H1 (cell line): Measurements from ENCODE around the gene GHRL. TPM values are rescaled to one million over a fixed set of nuclear protein-coding genes. Genes with fewer than 3 reads are reported as not detected.

Experiments
- CTCF ChIA-PET: fragments of 300-600 bp; sonication (Branson Sonifier 250); formaldehyde crosslinking; loops from one replicate; lab custom pipeline; 2021; ENCODE audit not compliant: partially characterized antibody; lab: Charles Lee
- POLR2A ChIA-PET: fragments of 300-600 bp; sonication (Branson Sonifier 250); formaldehyde crosslinking; loops from one replicate; lab custom pipeline; 2021; ENCODE audit warnings: inconsistent platforms; ENCODE audit not compliant: partially characterized antibody; lab: Charles Lee
- DNase-seq, 2 experiments: peaks; one replicate each; pipeline versions ENCODE4 v3.0.0 to v3.0.0-alpha.2; 2010 to 2022; ENCODE audit warnings: low spot score in 2 of 2, low read depth in 1 of 2, mixed read lengths in 1 of 2
- FAIRE-seq: peaks from 2 replicates; lab custom pipeline; 2011; peaks lifted over from hg19 to GRCh38; lab: Jason Lieb, UNC
- H2AFZ ChIP-seq: 2 replicates; pipeline ENCODE4 v1.8.1; 2012; ENCODE audit warnings: low read length, inconsistent platforms
- H2AK5ac ChIP-seq: 2 replicates; pipeline ENCODE4 v1.6.1; 2013; ENCODE audit warnings: low read depth, low read length
- H2BK120ac ChIP-seq: replicated peaks from 2 replicates; pipeline ENCODE3; 2013; ENCODE audit warnings: low read depth, low read length, inconsistent platforms
- H2BK12ac ChIP-seq: 2 replicates; pipeline ENCODE4 v1.6.1; 2013; ENCODE audit warnings: low read depth, low read length
- H2BK15ac ChIP-seq: 2 replicates; pipeline ENCODE4 v1.6.1; 2013; ENCODE audit warnings: low read length
- H2BK20ac ChIP-seq: 2 replicates; pipeline ENCODE4 v1.6.1; 2013; ENCODE audit warnings: low read length
- H2BK5ac ChIP-seq: 2 replicates; pipeline ENCODE4 v1.6.1; 2013; ENCODE audit warnings: low read depth, low read length
- H3K14ac ChIP-seq: 2 replicates; pipeline ENCODE4 v1.6.1; 2013; ENCODE audit warnings: inconsistent platforms; ENCODE audit not compliant: insufficient read length
- H3K18ac ChIP-seq: 2 replicates; pipeline ENCODE4 v1.6.1; 2013; ENCODE audit warnings: low read length; ENCODE audit errors: extremely low read depth
- H3K23ac ChIP-seq: 2 replicates; pipeline ENCODE4 v1.6.1; 2013; ENCODE audit warnings: inconsistent platforms; ENCODE audit not compliant: insufficient read length
- H3K23me2 ChIP-seq: 2 replicates; pipeline ENCODE4 v1.6.1; 2013; ENCODE audit warnings: low read depth, low read length
- H3K27ac ChIP-seq: 2 replicates; pipeline ENCODE4 v1.6.1; 2011; ENCODE audit warnings: low read depth, low read length, inconsistent platforms
- H3K27me3 ChIP-seq, 4 experiments: replicated peaks in 1 of 4; 1 replicate in 1 of 4; 2 replicates in 3 of 4; pipeline versions ENCODE4 v1.6.1 to v1.8.1; 2011 to 2013; ENCODE audit warnings: low read length in 3 of 4, mild to moderate bottlenecking in 3 of 4, inconsistent platforms in 2 of 4, mixed read lengths in 2 of 4, moderate library complexity in 1 of 4; ENCODE audit not compliant: control insufficient read depth in 3 of 4, insufficient read depth in 3 of 4; ENCODE audit errors: extremely low read depth in 1 of 4
- H3K36me3 ChIP-seq, 4 experiments: 2 replicates each; pipeline versions ENCODE4 v1.6.1 to v1.8.1; 2011 to 2013; ENCODE audit warnings: mild to moderate bottlenecking in 4 of 4, low read length in 3 of 4, moderate library complexity in 2 of 4, control low read depth in 1 of 4, inconsistent platforms in 1 of 4; ENCODE audit not compliant: insufficient read depth in 4 of 4, control insufficient read depth in 2 of 4
- H3K4ac ChIP-seq: replicated peaks from 2 replicates; pipeline ENCODE3; 2013; ENCODE audit warnings: low read length, low read depth, mixed read lengths, inconsistent platforms; ENCODE audit not compliant: insufficient read length
- H3K4me1 ChIP-seq, 4 experiments: replicated peaks in 1 of 4; 1 replicate in 1 of 4; 2 replicates in 3 of 4; pipeline versions ENCODE4 v1.6.1 to v1.8.1; 2011 to 2013; ENCODE audit warnings: low read length in 3 of 4, inconsistent platforms in 2 of 4, mixed read lengths in 1 of 4; ENCODE audit not compliant: insufficient read depth in 4 of 4, control insufficient read depth in 3 of 4
- H3K4me2 ChIP-seq, 2 experiments: 2 replicates each; pipeline versions ENCODE4 v1.6.1 to v1.8.1; 2011 to 2013; ENCODE audit warnings: low read depth in 2 of 2, low read length in 2 of 2, control low read depth in 1 of 2, inconsistent platforms in 1 of 2, mild to moderate bottlenecking in 1 of 2; ENCODE audit not compliant: insufficient read depth in 1 of 2
- H3K4me3 ChIP-seq, 4 experiments: fragments of 200-600, 300-600 bp in 1 of 4; sonication (generic), shearing (Covaris generic), sonication (Bioruptor Twin) in 1 of 4; 2 replicates each; pipeline versions ENCODE4 v1.5.1 to v1.8.1; 2011 to 2016; ENCODE audit warnings: low read length in 4 of 4, low read depth in 3 of 4, control low read depth in 2 of 4, inconsistent platforms in 2 of 4, mild to moderate bottlenecking in 2 of 4, mixed read lengths in 1 of 4, moderate library complexity in 1 of 4; ENCODE audit not compliant: insufficient read depth in 2 of 4; ENCODE audit errors: extremely low read depth in 1 of 4
- H3K56ac ChIP-seq: replicated peaks from 2 replicates; pipeline ENCODE3; 2013; ENCODE audit warnings: low read depth, mild to moderate bottlenecking, mixed read lengths, low read length, inconsistent platforms; ENCODE audit not compliant: insufficient read length
- H3K79me1 ChIP-seq: 2 replicates; pipeline ENCODE4 v1.6.1; 2013; ENCODE audit warnings: low read depth, low read length, control low read depth
- H3K79me2 ChIP-seq, 2 experiments: 2 replicates each; pipeline versions ENCODE4 v1.6.1 to v1.8.1; 2012 to 2013; ENCODE audit warnings: low read length in 2 of 2, mild to moderate bottlenecking in 2 of 2, inconsistent platforms in 1 of 2; ENCODE audit not compliant: insufficient read depth in 2 of 2, control insufficient read depth in 1 of 2
- H3K9ac ChIP-seq, 4 experiments: replicated peaks in 1 of 4; 1 replicate in 1 of 4; 2 replicates in 3 of 4; pipeline versions ENCODE4 v1.6.1 to v1.8.1; 2011 to 2013; ENCODE audit warnings: low read depth in 3 of 4, low read length in 3 of 4, control low read depth in 2 of 4, mild to moderate bottlenecking in 2 of 4, moderate library complexity in 2 of 4, inconsistent platforms in 1 of 4; ENCODE audit errors: extremely low read depth in 1 of 4
- H3K9me3 ChIP-seq, 2 experiments: 2 replicates each; pipeline versions ENCODE4 v1.6.1 to v1.8.1; 2012 to 2013; ENCODE audit warnings: mild to moderate bottlenecking in 2 of 2, moderate library complexity in 2 of 2, control low read depth in 1 of 2, inconsistent platforms in 1 of 2, low read depth in 1 of 2, low read length in 1 of 2, mixed read lengths in 1 of 2; ENCODE audit not compliant: insufficient read depth in 2 of 2
- H4K20me1 ChIP-seq, 2 experiments: replicated peaks in 1 of 2; 2 replicates each; pipeline versions ENCODE3 to v1.8.1; 2011 to 2013; ENCODE audit warnings: inconsistent platforms in 2 of 2, low read length in 2 of 2, mild to moderate bottlenecking in 1 of 2; ENCODE audit not compliant: insufficient read depth in 2 of 2, control insufficient read depth in 1 of 2
- H4K5ac ChIP-seq: 2 replicates; pipeline ENCODE4 v1.6.1; 2013; ENCODE audit warnings: low read length, low read depth, mixed read lengths, inconsistent platforms; ENCODE audit not compliant: insufficient read length
- H4K8ac ChIP-seq: 2 replicates; pipeline ENCODE4 v1.8.0; 2013; ENCODE audit warnings: mild to moderate bottlenecking, moderate library complexity, low read length, inconsistent platforms; ENCODE audit not compliant: insufficient read depth; ENCODE audit errors: extremely low read depth
- H4K91ac ChIP-seq: replicated peaks from 2 replicates; pipeline ENCODE3; 2013; ENCODE audit warnings: low read length, mixed read lengths, inconsistent platforms; ENCODE audit not compliant: insufficient read length
- ATF2 ChIP-seq: IDR thresholded peaks from 2 replicates; pipeline ENCODE4 v1.6.1; 2012; ENCODE audit warnings: low read length, inconsistent platforms
- BRCA1 ChIP-seq: IDR thresholded peaks from 2 replicates; pipeline ENCODE4 v1.6.1; 2012; ENCODE audit warnings: low read depth, low read length, improper control_type of control experiment
- GABPA ChIP-seq: IDR thresholded peaks from 2 replicates; pipeline ENCODE4 v1.6.1; 2011; ENCODE audit warnings: mild to moderate bottlenecking, low read length, moderate library complexity, borderline replicate concordance; ENCODE audit not compliant: insufficient read depth
- HDAC6 ChIP-seq: IDR thresholded peaks from one replicate; pipeline ENCODE4 v1.7.1; 2012; ENCODE audit warnings: low read depth, mild to moderate bottlenecking, inconsistent platforms, low read length, moderate library complexity
- POU5F1 ChIP-seq: IDR thresholded peaks from 2 replicates; pipeline ENCODE4 v1.6.1; 2011; ENCODE audit warnings: low read depth, mild to moderate bottlenecking, low read length, moderate library complexity
- RFX5 ChIP-seq: IDR thresholded peaks from 2 replicates; pipeline ENCODE4 v1.6.1; 2011; ENCODE audit warnings: low read depth, low read length, improper control_type of control experiment, borderline replicate concordance
- SIRT6 ChIP-seq: IDR thresholded peaks from one replicate; pipeline ENCODE4 v1.7.1; 2012; ENCODE audit warnings: low read length, inconsistent platforms
- TBP ChIP-seq: IDR thresholded peaks from 2 replicates; pipeline ENCODE4 v1.6.1; 2011; ENCODE audit warnings: low read depth, low read length, improper control_type of control experiment
- WGBS, 2 experiments: shearing (Covaris generic) in 1 of 2; methylation state at CpG; one replicate each; pipeline versions ENCODE4 v1.1.6 to v1.1.7; 2013 to 2015; ENCODE audit warnings: low lambda C conversion rate in 2 of 2, mixed read lengths in 2 of 2, inconsistent platforms in 1 of 2, low coverage in 1 of 2, missing lambda C conversion rate in 1 of 2; ENCODE audit not compliant: insufficient replicate concordance in 2 of 2, insufficient coverage in 1 of 2, insufficient read length in 1 of 2; ENCODE audit errors: extremely low coverage in 1 of 2, missing lambda C conversion rate in 1 of 2; 5-methylcytosine and 5-hydroxymethylcytosine counted together
- polyA plus RNA-seq, 7 experiments: library from polyadenylated mRNA; depleted of rRNA in 3 of 7; stranded (reverse) in 5 of 7; unstranded in 2 of 7; fragments of >200 nt in 5 of 7; fragments of 200-250 nt in 2 of 7; gene quantifications; 1 replicate in 5 of 7; 2 replicates in 1 of 7; 4 replicates in 1 of 7; pipeline versions ENCODE4 v1.2.1 to v1.2.3, GENCODE V29; 2011 to 2013; ENCODE audit warnings: missing spikeins in 2 of 7, mixed read lengths in 2 of 7
- total RNA-seq: library from RNA; stranded (reverse); fragmentation: NEBNext Ultra II Directional; extraction: Animal tissue kit (Norgen Biotek cat#: 25700); gene quantifications from 2 replicates; pipeline ENCODE4 v1.2.1, GENCODE V29; 2021
- TF ChIP-seq, protein P1 (sequence below), 3 experiments: IDR thresholded peaks; 1 replicate in 2 of 3; 2 replicates in 1 of 3; pipeline versions ENCODE4 v1.5.1 to v1.6.1; 2011; ENCODE audit warnings: low read length in 3 of 3, mild to moderate bottlenecking in 3 of 3, inconsistent platforms in 2 of 3, low read depth in 1 of 3, moderate library complexity in 1 of 3; ENCODE audit not compliant: insufficient read depth in 1 of 3; ENCODE audit errors: control extremely low read depth in 1 of 3

The GHRL gene
- total and polyA plus RNA-seq, 2 of the 8 experiments (the other 6 are each of a cell fraction or from before 2014, with no cell fraction given): 0.32 to 0.35 TPM

DNA sequence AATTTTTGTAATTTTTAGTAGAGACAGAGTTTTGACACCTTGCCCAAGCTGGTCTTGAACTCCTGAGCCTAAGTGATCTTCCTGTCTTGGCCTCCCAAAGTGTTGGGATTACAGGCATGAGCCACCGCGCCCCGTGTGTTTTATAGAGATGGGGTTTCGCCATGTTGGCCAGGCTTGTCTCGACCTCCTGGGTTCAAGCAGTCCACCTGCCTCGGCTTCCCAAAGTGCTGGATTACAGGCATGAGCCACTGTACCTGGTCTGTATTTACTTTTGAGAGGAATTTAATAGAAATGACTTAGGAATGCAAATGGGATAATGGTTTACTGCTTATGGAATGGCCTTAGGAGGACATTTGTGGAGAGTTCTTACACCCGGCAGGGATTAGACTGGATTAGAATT lies 33.7 kb downstream of the GHRL start:
- Histone ChIP-seq H3K4ac (no peak overlapping the region), H3K9me3 (no peaks in the 10 kb centered on the region), H3K56ac (no peak overlapping the region), H3K27ac (no peak overlapping the region), H2BK15ac (no peak overlapping the region), H3K4me1 (no peaks in the 10 kb centered on the region; a peak in 2 of 7 replicates), H4K8ac (no peak overlapping the region), H3K4me3 (no peak overlapping the region), H3K79me2 (peaks cover 0 to 20% of the 10 kb centered on the region in 2 experiments; a peak in 2 of 4 replicates), H4K5ac (no peak overlapping the region), H3K23ac (no peak overlapping the region), H3K27me3 (no peaks in the 10 kb centered on the region), H3K23me2 (no peaks in the 10 kb centered on the region), H2BK5ac (no peak overlapping the region), H3K4me2 (no peak overlapping the region), H3K9ac (no peak overlapping the region), H4K91ac (no peak overlapping the region), H3K14ac (no peak overlapping the region), H2BK12ac (no peak overlapping the region), H2BK120ac (no peak overlapping the region), H2AK5ac (no peak overlapping the region), H3K79me1 (peaks cover 12% of the 10 kb centered on the region), H2BK20ac (no peak overlapping the region), H3K36me3 (peaks cover 3 to 34% (median 13%) of the 10 kb centered on the region in 4 experiments; a peak in 7 of 8 replicates), H4K20me1 (peaks cover 0 to 4% of the 10 kb centered on the region in 2 experiments), H2AFZ (no peak overlapping the region), H3K18ac (no peak overlapping the region)
- FAIRE-seq (no peak), DNase-seq (no peak)
- POLR2A ChIA-PET: no interaction called here
- no peak for TF ChIP-seq ATF2
- TF ChIP-seq BRCA1: no peak
- no peak for TF ChIP-seq GABPA
- no peak for TF ChIP-seq RFX5
- no peak for TF ChIP-seq SIRT6
- no peak for TF ChIP-seq HDAC6
- no peak for TF ChIP-seq TBP
- no peak for TF ChIP-seq POU5F1
- TF ChIP-seq, protein P1, sequence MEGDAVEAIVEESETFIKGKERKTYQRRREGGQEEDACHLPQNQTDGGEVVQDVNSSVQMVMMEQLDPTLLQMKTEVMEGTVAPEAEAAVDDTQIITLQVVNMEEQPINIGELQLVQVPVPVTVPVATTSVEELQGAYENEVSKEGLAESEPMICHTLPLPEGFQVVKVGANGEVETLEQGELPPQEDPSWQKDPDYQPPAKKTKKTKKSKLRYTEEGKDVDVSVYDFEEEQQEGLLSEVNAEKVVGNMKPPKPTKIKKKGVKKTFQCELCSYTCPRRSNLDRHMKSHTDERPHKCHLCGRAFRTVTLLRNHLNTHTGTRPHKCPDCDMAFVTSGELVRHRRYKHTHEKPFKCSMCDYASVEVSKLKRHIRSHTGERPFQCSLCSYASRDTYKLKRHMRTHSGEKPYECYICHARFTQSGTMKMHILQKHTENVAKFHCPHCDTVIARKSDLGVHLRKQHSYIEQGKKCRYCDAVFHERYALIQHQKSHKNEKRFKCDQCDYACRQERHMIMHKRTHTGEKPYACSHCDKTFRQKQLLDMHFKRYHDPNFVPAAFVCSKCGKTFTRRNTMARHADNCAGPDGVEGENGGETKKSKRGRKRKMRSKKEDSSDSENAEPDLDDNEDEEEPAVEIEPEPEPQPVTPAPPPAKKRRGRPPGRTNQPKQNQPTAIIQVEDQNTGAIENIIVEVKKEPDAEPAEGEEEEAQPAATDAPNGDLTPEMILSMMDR (IDR thresholded peaks at IDR 0.05; ENCODE audit: control extremely low read depth in 1 of 3, insufficient read depth in 1 of 3, low read depth in 1 of 3, low read length in 3 of 3): no peak
- WGBS, 2 experiments: 98% methylated on average over 7 of the region's 7 CpGs; no CpG with 5 or more reads in 1 of the 2 experiments
- CTCF ChIA-PET: interaction anchor here (1.2 to 1.3 kb wide), 2 partner anchors 14 to 27 kb away, joined by 3 to 5 read pairs; no protein-coding TSS in a partner anchor
